SW480 (cell line): ENCODE data around the gene DGKH.
"Not testable (repeated sequence)": the region's sequence is repeated elsewhere in the genome, so short reads cannot be mapped to it uniquely, and the experiment has no call there.

Experiments
- DNase-seq: peaks from one replicate; pipeline ENCODE4 v3.0.0-alpha.2; 2016; ENCODE audit warnings: low spot score

DGKH gene

GRCh38 chr13:42110410-42111155 is 62.1 kb downstream of the DGKH start:
- peak; percentile 69 for DNase-seq

- DNase-seq: no peak
Measured at GRCh38 chr13:42112864-42113263, 64.4 kb downstream of the DGKH start.

DNA sequence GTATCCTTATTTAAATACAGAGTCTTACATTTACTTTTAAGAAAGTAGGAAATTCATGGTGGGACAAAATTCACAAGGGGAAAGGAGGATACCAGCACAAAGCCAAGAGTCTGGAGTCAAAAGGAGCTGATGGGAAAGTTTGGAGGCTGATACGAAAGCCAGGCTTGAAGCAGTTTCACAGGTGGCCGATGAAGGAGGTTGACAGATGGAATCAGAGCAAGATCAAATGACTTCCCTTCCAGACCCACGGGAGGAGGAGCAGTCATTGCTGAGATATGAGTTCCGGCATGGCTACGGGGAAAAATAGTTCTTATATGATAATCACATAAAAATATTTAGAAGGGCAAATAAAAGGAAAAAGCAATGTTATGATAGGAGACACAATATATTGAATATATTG is 65.0 kb downstream of the DGKH start:
- DNase-seq: no peak

DNA sequence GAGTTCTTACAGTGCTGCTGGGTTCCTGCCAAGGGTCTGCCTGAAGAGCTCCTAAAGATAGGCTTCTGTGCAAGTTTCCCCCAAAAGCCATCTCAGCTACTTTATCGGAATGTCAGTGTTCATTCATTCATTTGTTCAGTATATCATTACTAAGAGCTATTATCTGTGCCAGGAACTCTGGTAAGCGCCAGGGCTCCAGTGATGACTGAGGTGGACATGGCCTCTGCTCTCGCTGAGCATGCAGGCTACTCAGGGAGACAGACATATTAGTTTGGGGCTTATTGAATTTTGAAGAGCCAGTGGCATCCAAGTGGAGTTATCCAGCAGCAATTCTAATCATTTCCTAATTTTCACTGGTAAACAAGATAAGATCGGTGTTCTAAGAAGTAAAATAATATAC is 65.8 kb downstream of the DGKH start:
- no peak for DNase-seq

- no peak for DNase-seq
Measured at GRCh38 chr13:42114912-42115311, 66.5 kb downstream of the DGKH start.

- no peak for DNase-seq
Measured at GRCh38 chr13:42116225-42116624, 67.8 kb downstream of the DGKH start.

DNA sequence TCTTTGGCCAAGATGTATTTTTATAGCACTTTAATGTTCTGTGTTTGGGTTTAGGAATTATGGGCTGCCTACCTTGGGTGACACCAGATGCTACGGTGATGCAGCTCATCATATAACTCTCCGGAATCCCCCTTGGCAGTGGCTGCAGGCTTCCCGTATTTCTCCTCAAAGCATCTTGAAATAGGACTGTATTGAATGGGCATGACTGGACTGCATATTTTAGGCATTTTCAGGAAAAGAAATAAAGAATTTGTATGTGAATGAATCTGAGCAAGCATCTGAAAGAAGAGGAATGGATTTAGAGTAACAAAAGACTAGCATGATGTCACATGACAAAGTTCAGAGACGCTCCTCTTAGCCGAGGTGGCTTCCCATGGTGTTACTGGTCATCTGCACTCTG is 70.6 kb downstream of the DGKH start:
- DNase-seq: no peak

DNA sequence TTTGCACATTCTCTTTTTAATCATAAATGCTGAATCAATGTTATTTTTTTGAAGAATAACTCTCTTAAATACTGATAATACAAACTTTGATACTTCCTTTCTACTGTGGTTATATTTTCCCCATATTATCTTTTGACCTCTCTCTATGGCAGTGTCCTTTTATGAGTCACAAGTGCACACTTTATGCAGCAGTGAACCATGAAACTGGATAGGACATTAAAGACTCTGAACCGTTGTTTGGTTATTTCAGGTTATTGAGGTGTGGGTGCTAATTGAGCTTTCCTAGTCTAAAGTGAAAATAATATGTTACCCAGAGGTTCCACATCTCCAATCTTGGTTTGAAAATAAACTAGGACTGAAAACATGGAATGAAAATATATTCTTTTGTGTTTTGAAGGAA is 71.4 kb downstream of the DGKH start:
- no peak for DNase-seq

GRCh38 chr13:42123600-42123999 is 75.2 kb downstream of the DGKH start:
- no peak for DNase-seq

GRCh38 chr13:42125046-42125445 is 76.6 kb downstream of the DGKH start:
- DNase-seq: no peak

DNA sequence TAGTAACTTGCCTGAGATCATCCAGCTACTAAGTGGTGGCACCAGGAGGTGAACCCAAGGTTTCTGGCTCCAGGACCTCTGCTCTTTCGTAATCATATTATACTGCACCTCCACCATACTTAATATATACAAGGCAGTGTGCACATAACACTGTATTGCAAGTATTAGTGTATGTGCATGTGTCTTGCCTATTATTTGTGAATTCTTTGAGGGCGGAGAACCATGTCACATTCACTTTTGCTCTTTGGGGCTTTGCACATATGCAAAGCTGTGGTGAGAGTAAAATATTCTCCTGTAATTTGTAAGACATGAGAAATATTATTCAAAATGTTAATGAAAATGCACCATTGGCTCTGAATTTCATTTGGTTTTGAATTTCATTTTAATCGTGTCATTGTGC is 78.6 kb downstream of the DGKH start:
- no peak for DNase-seq

GRCh38 chr13:42129033-42129432 is 80.6 kb downstream of the DGKH start:
- DNase-seq: no peak

GRCh38 chr13:42136518-42136917 is 88.1 kb downstream of the DGKH start:
- no peak for DNase-seq

DNA sequence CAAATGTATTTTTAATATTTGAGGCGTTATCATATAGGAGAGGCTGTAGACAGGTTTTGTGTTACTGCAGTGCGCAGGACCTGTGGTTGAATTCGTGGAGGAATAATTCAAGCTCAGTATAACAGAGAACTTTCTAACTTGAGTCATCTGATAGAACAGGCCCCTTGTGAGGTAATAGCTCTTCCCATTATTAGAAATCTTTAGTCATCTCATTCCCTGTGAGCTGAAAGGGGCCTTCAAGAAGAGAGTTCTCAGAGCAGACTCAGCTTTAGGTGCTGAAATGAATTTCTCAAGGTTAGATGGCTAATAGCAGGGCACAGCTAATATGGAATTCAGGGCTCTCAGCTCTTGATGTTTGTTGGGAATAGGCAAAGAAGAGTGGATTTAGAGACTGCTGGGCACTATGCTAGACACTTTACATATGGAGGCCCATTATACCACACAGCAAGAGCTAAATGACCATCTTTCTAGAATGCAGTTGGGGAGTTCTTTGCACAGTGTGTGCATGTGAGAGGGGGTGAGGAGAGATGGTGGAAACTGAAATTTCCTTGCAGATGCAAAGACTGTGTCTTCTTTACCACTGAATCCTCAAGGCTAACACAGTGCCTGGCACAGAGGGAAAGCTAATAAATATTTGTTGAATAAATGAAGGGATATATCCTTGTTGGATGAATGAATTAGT is 89.5 kb downstream of the DGKH start:
- no peak for DNase-seq

DNA sequence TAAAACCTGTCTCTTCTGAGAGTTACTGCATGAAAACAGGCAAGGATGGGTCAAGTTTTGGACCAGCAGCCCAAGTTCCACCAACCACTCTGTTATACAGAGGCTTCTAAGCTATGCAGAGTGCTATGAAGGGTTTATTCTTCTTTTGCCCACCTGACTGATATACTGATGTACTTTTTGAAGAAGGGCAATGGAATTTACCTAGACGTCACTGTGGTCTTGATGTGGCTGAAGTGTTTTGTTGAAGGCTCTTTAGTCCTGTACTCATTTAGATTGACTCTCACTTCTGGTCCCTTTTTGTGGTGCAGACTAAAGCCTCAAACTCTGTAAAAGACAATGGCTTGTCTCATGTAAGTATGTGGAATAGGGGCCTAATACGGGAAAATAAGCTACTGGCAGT is 92.0 kb downstream of the DGKH start:
- no peak for DNase-seq

DNA sequence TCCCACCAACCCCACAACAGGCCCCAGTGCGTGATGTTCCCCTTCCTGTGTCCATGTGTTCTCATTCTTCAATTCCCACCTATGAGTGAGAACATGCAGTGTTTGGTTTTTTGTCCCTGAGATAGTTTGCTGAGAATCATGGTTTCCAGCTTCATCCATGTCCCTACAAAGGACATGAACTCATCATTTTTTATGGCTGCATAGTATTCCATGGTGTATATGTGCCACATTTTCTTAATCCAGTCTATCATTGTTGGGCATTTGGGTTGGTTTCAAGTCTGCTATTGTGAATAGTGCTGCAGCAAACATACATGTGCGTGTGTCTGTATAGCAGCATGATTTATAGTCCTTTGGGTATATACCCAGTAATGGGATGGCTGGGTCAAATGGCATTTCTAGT is 92.6 kb downstream of the DGKH start:
- not testable (repeated sequence) for DNase-seq

DNA sequence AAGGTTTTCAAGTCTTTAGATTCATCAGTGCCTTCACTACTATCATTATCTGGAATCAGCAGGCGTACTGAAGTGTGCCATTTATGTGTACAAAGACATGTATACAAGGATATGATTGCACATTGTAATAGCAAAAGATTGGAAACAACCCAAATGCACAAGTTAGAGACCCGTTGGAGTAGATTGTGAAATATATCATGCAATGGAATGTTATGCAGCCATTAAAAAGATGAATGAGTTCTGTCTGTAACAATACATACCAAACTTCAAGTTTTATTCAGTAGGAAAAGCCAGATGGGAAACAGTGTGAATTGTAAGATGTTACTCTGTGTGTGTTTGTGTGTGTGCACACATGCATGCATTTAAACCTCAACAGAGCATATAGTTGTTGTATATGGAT is 97.9 kb downstream of the DGKH start:
- DNase-seq: no peak

GRCh38 chr13:42148538-42148937 is 100.1 kb downstream of the DGKH start:
- no peak for DNase-seq

DNA sequence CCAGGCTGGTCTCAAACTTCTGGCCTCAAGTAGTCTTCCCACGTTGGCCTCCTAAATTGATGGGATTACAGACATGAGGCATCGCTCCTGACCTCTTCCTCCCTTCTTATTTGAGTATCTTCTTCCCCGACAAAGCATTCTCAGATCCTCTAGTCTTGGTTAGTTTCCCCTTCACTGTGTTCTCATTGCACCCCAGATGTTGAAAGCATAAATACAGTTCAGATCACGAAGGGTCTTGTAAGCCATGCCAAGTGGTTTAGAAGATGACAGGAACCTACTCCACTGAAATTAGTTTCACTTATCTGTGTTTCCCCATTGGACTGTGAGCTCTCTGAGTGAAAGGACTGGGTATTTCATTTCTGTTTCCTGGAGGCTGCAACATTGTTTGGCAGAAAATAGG is 100.7 kb downstream of the DGKH start:
- DNase-seq: no peak

DNA sequence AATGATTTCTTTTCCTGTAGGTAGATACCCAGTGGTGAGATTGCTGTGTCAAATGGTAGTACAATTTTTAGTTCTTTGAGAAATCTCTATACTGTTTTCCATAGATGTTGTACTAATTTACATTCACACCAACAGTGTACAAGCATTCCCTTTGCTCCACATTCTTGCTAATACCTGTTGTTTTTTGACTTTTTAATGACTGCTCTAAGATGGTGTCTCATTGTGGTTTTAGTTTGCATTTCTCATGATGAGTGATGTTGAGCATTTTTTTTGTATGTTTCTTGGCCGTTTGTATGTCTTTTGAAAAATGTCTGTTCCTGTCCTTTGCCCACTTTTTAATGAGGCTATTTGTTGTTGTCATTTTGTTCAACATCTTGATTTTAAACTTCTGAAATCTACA is 103.3 kb downstream of the DGKH start:
- DNase-seq: no peak

GRCh38 chr13:42152495-42152894 is 104.0 kb downstream of the DGKH start:
- no peak for DNase-seq

GRCh38 chr13:42153199-42154113 is 105.0 kb downstream of the DGKH start:
- no peak for DNase-seq

DNA sequence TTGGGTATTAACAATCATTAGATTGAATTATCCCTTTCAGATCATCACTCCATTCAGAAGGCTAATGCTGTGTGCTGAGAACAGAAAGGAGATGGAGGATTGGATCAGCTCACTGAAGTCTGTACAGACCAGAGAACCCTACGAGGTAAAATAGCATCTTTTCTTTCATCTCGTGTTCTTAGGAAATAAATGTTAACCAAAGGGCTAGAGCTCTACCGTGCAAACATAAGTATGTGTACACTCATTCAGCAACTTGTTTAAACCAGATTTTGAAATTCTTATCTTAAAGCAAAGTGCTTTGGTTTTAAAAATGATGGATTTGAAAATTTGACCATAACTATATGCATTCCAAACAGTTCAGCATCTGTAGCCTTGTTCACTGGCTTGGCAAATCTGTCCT is 106.8 kb downstream of the DGKH start:
- no peak for DNase-seq
